Kidney epithelial cell (primary cell): ENCODE measurements around the gene C8B. TPM values are rescaled to one million over a fixed set of nuclear protein-coding genes. Genes with fewer than 3 reads are reported as not detected.

Source experiments
- DNase-seq: peaks from one replicate; pipeline ENCODE4 v3.0.0-alpha.2; 2010; ENCODE audit warnings: low read depth
- H3K27me3 ChIP-seq: 2 replicates; pipeline ENCODE4 v1.6.0; 2011; ENCODE audit warnings: low read length; ENCODE audit not compliant: control insufficient read depth, insufficient read depth
- H3K36me3 ChIP-seq: 2 replicates; pipeline ENCODE4 v1.5.1; 2011; ENCODE audit warnings: low read length; ENCODE audit not compliant: control insufficient read depth, insufficient read depth
- H3K4me3 ChIP-seq: 2 replicates; pipeline ENCODE4 v1.5.1; 2011; ENCODE audit warnings: low read depth, mild to moderate bottlenecking, control low read depth, low read length
- total RNA-seq: library from RNA; depleted of rRNA; stranded (reverse); fragments of >200 nt; gene quantifications from 2 replicates; pipeline ENCODE4 v1.2.3, GENCODE V29; 2015
- TF ChIP-seq, protein P1 (sequence below): IDR thresholded peaks from 2 replicates; pipeline ENCODE4 v1.5.1; 2011; ENCODE audit warnings: mild to moderate bottlenecking, moderate library complexity, low read length, control low read depth, inconsistent platforms; ENCODE audit not compliant: insufficient read depth, poor library complexity, severe bottlenecking

The C8B gene
- total RNA-seq, 1 donor from 2014 or later: not detected

DNA sequence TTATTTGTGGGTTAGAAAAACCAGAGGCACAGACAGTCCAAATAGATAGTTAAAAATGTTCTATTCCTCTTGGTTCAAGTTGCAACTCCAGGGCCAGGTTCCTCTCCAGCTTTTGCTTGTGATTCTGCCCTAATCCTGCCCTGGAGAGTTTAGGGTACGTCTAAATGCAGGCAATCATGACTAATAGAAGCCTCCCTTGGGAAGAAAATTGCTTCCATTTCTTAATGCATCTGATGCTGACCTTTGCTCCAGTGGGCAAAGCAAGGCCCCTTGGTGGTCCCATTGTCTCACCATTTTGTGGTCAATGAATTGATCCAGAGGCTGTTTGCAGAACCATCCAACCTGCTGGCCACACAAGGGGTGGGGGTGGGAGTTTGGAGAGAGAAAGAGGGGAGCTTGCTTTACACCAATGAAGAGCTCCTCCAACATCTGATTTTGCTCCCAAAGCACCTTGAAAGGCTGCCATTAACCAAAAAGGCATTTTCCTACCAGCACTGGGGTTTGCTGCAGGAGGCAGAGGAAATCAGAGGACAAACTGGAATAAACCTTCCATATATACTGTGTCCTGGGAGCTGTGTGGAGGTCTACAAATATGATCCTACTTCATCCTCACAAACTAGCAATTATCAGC is 31.3 kb downstream of the C8B start:
- no peak for DNase-seq
- H3K27me3 ChIP-seq: no peaks in the 10 kb centered on the region
- TF ChIP-seq, protein P1, sequence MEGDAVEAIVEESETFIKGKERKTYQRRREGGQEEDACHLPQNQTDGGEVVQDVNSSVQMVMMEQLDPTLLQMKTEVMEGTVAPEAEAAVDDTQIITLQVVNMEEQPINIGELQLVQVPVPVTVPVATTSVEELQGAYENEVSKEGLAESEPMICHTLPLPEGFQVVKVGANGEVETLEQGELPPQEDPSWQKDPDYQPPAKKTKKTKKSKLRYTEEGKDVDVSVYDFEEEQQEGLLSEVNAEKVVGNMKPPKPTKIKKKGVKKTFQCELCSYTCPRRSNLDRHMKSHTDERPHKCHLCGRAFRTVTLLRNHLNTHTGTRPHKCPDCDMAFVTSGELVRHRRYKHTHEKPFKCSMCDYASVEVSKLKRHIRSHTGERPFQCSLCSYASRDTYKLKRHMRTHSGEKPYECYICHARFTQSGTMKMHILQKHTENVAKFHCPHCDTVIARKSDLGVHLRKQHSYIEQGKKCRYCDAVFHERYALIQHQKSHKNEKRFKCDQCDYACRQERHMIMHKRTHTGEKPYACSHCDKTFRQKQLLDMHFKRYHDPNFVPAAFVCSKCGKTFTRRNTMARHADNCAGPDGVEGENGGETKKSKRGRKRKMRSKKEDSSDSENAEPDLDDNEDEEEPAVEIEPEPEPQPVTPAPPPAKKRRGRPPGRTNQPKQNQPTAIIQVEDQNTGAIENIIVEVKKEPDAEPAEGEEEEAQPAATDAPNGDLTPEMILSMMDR: no peak
- H3K4me3 ChIP-seq: no peak overlapping the region
- no peaks in the 10 kb centered on the region for H3K36me3 ChIP-seq

DNA sequence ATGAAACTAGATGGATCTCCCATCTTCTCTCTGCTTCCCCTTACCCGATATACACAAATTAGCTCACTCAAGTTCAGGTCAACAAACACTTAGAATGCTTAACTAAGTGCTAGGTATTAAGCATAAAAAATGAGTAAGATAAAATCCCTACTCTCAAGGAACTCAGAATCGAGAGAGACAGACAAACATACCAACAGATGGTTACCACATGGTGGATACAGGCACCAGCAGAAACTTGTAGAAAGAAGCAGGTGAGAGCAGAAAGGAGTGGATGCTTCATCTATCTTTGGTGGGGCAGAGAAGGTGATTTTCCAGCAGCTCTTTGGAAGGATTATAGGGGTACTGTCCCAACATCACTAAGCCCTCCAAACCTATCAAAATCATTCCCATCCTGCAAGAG is 32.2 kb downstream of the C8B start:
- TF ChIP-seq, protein P1: no peak
- H3K4me3 ChIP-seq: no peak overlapping the region
- no peak for DNase-seq
- no peaks in the 10 kb centered on the region for H3K36me3 ChIP-seq
- H3K27me3 ChIP-seq: no peaks in the 10 kb centered on the region

DNA sequence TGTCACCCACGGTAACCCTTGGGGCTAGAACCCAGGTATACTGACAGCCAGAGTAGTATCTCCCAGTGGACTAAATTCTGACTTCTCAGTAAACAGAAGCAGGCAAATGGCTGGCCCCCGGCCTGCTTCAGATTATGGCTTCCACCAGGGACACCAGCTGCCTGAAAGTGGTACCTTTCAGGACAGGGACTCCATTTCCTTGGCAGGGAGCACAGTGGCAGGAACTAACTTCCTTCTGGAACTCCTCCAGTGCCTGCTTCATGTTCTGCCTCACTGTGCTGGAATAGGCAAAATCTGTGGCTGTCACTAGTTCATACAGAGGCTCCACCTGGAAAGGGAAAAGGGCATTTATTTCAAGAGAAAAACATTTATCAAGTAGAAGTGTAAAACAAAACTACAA is 32.7 kb downstream of the C8B start:
- Histone ChIP-seq H3K27me3 (no peaks in the 10 kb centered on the region), H3K36me3 (no peaks in the 10 kb centered on the region), H3K4me3 (no peak overlapping the region)
- DNase-seq: no peak
- TF ChIP-seq, protein P1: no peak

DNA sequence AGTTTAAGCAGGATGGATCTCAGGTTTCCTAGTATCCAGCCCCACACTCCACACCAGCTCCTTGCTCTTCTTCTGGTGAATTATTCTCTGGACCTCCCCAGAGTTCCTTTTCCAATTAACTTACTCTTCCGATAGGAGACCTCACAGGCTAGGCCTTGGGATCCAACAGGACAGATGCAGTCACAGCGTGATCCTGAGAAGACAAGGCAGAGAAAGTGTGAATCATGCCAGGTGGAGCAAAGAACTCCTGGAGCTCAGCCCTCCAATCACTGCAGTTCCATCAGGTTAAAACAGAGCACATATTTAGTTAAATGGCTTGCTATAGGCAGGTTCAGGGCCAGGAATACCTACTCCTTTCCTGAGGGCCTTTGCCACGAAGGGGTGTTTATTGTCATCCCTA is 34.1 kb downstream of the C8B start:
- Histone ChIP-seq H3K36me3 (no peaks in the 10 kb centered on the region), H3K27me3 (no peaks in the 10 kb centered on the region), H3K4me3 (no peak overlapping the region)
- DNase-seq: no peak
- TF ChIP-seq, protein P1: no peak

DNA sequence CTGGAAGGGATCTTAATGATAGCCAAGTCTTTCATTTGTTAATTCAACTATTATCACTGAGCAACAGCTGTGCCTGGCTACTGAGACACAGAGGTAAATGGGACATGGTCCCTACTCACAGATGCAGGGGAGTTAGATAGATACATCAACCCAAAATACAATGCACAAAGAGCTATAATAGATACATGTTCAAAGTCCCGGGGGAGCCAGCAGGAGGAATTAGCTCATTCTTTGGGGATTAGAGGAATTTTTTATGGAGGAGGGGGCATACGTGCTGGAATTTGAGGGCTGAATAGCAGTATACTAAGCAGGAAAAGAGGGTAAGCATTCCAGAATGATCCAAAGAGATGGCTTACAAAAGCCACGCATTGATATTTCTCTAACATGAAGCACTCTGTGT is 34.6 kb downstream of the C8B start:
- Histone ChIP-seq H3K36me3 (no peaks in the 10 kb centered on the region), H3K27me3 (no peaks in the 10 kb centered on the region), H3K4me3 (no peak overlapping the region)
- no peak for DNase-seq
- TF ChIP-seq, protein P1: no peak

DNA sequence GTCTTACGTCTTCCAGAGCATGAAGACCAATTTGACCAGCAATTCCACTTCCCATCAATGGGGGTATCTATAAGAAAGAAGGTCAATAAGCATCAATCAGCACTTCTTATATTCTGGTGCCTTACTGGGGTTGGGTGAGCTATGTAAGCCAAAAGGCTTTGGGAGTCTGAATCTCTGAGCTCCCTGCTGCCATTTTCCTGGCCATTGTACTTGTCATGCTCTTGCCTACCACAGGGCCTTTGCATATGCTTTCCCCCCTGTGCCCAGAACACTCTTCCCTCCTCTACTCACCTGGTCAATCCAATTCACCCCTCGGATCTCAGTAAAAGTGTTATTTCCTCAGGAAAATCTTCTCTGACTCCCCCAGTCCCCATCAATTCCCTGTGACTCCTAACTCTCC is 36.3 kb downstream of the C8B start:
- TF ChIP-seq, protein P1: no peak
- no peaks in the 10 kb centered on the region for H3K36me3 ChIP-seq
- DNase-seq: no peak

More for the DNA sequence above, 36.3 kb downstream of the C8B start:
- Histone ChIP-seq H3K4me3 (no peak overlapping the region), H3K27me3 (no peaks in the 10 kb centered on the region)
